Measurements from ENCODE around the gene TMBIM4.

DNA sequence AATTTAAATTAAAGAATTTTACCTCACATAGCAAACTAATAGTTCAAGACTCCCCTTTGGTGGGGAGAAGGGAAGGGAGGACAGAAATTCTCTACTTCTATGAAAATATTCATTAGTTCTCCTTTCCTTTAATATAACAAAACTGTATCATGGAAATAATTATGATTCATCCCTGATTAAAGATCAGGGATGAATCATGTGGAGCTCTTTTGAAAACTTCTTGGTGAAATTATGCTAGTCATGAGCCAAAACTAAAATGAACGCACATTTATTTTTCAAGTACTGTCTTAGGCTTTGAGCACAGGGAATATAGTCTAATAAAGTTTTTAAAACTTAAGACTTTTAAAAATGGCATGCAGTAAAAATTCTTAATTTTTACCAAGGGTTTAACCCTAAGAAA is 17.1 kb downstream of the TMBIM4 start:
- TF ChIP-seq POLR2A (IDR thresholded peaks at IDR 0.05; ENCODE audit: low read length) (no peak), CTCF (IDR thresholded peaks at IDR 0.05) (no peak), ESRRA (IDR thresholded peaks at IDR 0.05; ENCODE audit: borderline replicate concordance, low read length) (no peak), EHMT2 (IDR thresholded peaks at IDR 0.05; ENCODE audit: low read depth) (no peak), ATOH8 (CRISPR knock-in tag; IDR thresholded peaks at IDR 0.05; ENCODE audit: low read depth) (no peak), ZFP36 (IDR thresholded peaks at IDR 0.05; ENCODE audit: borderline replicate concordance, partially characterized antibody) (no peak), RARB (CRISPR knock-in tag; IDR thresholded peaks at IDR 0.05) (no peak), BHLHE40 (IDR thresholded peaks at IDR 0.05; ENCODE audit: low read depth, low read length) (no peak), EP300 (IDR thresholded peaks at IDR 0.05) (no peak)

Data from A549 (cell line).